ENCODE data around the gene PRSS38. TPM values are rescaled to one million over a fixed set of nuclear protein-coding genes. Genes with fewer than 3 reads are reported as not detected.

Gene PRSS38
- polyA plus RNA-seq, 4 donors, result 0.04 TPM; not detected in 3

GRCh38 chr1:227792216-227793078, 23.0 kb upstream of the PRSS38 start:
- DNase-seq (ENCODE audit: low read depth in 4 of 4, low spot score in 3 of 4), result no peak

DNA sequence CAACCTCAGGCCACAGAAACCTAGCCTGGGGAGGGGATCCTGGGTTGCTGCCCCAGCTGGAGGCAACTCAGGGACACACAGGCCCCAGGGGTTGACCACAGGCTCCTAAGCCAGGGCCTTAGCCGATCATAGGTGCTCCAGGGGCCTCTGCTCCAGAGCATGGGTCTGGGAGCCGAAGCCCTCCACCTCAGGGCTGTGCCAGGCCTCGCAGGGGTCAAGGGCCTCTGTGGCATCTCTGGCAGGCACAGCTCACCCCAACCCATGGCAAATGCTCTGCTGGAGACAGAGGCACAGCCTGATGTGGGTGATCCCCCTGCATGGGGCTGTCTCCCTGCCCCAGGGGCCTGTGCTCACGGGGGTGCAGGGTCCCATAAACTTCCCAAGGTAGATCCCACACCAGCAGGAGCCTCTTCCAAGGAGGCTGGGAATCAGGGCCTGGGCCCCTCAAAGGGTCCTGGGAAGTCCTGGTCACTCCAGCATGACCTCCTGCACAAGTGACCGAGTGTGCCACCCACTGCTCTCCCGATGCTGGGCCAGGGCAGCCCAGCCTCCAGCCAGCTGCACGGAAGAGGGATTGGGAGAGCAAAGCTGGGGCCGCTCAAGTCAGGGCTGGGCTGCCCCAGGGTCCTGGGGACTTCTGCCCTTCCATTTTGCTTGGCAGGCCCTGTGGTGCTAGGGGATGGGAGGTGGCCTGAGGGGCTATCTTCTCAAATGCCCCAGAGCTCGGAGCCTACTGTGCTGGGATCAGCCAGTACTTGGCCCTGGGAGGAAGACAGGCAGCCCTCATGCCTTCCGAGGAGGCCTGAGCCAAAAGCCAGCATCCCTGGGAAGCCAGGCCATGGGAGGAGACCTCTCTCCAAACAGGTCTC, 22.2 kb upstream of the PRSS38 start:
- no peak for DNase-seq (ENCODE audit: low read depth in 4 of 4, low spot score in 3 of 4)

GRCh38 chr1:227793948-227794816, 21.3 kb upstream of the PRSS38 start:
- DNase-seq (ENCODE audit: low read depth in 4 of 4, low spot score in 3 of 4), result no peak

- no peak for DNase-seq (ENCODE audit: low read depth in 4 of 4, low spot score in 3 of 4)
These were observed 20.7 kb upstream of the PRSS38 start for GRCh38 chr1:227794817-227795192.

GRCh38 chr1:227795732-227796131, 19.7 kb upstream of the PRSS38 start:
- DNase-seq (ENCODE audit: low read depth in 4 of 4, low spot score in 3 of 4), result no peak

- DNase-seq (ENCODE audit: low read depth in 4 of 4, low spot score in 3 of 4), result no peak
These were observed 19.0 kb upstream of the PRSS38 start for GRCh38 chr1:227796359-227796915.

GRCh38 chr1:227797144-227797543, 18.3 kb upstream of the PRSS38 start:
- no peak for DNase-seq (ENCODE audit: low read depth in 4 of 4, low spot score in 3 of 4)

DNA sequence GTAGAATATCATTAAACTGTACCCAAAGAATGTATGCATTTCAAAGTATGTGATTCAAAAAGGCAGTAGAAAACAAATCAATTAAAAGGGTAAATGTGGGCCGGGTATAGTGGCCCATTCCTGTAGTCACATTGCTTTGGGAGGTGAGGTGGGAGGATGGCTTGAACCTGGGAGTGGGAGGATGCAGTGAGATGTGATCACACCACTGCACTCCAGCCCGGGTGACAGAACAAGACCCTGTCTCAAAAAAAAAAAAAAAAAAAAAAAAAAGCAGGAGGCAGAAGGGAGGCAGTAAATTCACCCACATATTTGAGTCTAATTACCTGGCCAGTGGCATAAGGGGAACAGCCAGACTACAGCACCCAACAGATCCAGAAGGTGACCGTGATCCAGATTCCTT, 17.9 kb upstream of the PRSS38 start:
- no peak for DNase-seq (ENCODE audit: low read depth in 4 of 4, low spot score in 3 of 4)

DNA sequence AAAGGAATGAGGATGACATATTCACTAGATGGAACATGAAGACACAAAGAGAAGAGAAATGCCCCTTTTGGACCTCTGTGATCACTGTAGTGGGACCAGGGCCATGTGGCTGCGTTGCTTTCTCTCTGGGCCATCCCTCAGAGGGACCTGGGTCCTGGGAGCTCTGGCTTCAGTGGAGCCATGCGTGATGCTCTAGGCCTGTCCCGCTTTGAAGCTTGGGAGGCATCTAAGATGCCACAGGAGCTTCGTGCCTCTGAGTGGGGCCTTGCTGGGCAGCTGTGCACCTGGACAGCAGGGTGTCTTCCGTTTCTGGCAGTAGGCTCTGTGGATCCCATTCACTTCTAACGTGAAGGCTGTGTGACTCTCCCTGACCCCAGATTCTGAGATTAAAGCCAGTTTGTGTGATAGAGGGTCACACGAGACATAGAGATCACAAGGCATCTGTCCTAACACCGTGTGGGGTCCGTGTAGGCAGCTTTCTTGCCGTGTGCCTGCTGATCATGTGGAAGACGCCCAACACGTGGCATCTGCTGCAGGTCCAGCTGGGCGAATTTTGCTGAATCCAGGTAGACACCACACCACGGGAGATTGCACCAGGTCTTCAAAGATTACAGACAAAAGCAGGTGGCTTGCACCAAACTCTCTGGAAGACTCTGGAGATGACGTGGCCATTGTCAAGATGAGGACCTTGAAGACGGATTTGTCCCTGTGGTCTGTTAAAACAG, 17.2 kb upstream of the PRSS38 start:
- no peak for DNase-seq (ENCODE audit: low read depth in 4 of 4, low spot score in 3 of 4)

GRCh38 chr1:227799756-227800155, 15.7 kb upstream of the PRSS38 start:
- no peak for DNase-seq (ENCODE audit: low read depth in 4 of 4, low spot score in 3 of 4)

GRCh38 chr1:227803933-227804332, 11.5 kb upstream of the PRSS38 start:
- no peak for DNase-seq (ENCODE audit: low read depth in 4 of 4, low spot score in 3 of 4)

DNA sequence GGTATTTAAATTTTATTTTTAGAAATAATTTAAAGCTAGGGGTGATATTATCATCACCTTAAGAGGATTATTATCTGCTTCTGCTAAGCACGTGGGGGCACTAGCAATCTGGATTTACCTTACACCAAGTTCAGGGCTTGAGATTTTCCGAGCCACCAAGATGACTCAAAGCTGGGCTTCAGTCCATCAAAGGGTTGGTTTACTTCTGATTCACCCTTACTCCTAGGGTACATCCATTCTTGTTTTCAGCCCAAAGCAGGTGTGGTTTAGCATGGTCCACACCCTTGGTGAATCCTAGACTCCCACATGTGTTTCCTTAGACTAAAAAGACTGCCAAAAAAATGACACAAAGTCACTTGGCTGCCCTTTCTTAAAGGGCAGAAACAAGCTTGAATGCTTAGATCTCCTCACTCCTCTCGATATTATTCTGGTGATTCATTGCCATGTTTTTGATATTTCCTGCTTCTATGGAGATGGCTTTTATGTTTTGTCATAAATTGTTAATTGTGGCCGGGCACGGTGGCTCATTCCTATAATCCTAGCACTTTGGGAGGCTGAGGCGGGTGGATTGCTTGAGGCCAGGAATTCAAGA, 9.8 kb upstream of the PRSS38 start:
- no peak for DNase-seq (ENCODE audit: low read depth in 4 of 4, low spot score in 3 of 4)

DNA sequence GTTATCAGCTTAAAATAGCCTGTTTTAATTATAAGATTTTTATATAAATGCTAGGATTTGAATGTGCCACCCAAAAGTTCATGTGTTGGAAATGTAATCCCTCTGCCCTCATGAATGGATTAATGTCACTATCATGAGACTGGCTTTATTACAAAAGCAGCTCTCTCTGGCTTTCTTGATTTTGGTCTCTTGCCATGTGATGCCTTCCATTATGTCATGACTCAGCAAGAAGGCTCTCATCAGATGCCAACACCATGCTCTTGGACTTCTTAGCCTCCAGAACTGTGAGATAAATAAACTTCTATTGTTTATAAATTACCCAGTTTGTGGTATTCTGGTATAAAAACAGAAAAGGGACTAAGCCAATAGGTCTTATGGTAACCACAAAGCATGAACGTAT, 6.9 kb upstream of the PRSS38 start:
- no peak for DNase-seq (ENCODE audit: low read depth in 4 of 4, low spot score in 3 of 4)

DNA sequence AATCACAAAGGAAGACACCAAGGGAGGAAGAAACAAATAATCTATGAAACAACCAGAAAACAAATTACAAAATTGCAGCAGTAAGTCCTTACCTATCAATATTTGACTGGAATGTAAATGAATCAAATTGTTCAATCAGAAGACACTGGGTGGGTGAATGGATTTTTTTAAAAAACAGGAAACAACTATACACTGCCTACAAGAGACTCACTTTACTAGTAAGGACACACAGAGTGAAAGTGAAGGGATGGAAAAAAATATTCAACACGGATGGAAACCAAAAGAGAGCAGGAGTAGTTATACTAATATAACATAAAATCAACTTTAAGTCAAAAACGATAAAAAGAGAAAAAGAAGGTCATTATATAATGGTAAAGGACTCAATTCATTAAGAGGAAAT, 6.4 kb upstream of the PRSS38 start:
- DNase-seq (ENCODE audit: low read depth in 4 of 4, low spot score in 3 of 4), result no peak

DNA sequence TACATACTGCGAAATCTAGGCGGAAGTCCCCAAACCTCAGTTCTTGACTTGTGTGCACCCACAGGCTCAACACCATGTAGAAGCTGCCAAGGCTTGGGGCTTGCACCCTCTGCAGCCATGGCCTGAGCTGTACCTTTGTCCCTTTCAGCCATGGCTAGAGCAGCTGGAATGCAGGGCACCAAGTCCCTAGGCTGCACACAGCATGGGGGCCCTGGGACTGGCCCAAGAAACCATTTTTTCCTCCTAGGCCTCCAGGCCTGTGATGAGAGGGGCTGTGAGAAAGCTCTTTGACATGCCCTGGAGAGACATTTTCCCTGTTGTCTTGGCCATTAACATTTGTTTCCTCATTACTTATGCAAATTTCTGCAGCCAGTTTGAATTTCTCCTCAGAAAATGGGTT, 1.5 kb upstream of the PRSS38 start:
- DNase-seq (ENCODE audit: low read depth in 4 of 4, low spot score in 3 of 4), result no peak

DNA sequence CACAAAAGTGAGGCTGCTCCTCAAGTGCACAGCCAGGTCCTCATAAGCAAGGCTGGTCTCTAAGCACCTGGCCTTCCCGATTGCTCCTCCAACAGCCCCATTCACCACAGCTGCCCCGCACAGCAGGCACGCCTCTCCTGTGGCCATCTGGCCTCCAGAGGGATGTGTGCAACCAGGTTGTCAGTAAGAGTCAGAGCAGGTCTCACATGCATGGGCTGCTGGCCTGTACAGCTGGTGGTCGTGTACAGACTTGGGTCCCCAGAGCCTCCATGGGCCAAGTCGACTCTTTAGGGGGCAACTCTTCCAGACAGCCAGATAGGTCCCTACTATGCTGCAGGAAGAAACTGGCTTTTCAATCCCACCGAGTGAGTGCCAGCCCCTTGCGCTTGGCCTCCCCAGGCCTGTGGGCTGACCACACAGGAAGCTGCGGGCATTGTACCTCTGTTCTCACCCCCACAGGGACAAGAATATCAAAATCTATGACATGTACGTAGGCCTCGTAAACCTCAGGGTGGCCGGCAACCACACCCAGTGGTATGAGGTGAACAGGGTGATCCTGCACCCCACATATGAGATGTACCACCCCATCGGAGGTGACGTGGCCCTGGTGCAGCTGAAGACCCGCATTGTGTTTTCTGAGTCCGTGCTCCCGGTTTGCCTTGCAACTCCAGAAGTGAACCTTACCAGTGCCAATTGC, 1.4 kb downstream of the PRSS38 start:
- DNase-seq (ENCODE audit: low read depth in 4 of 4, low spot score in 3 of 4), result no peak

- DNase-seq (ENCODE audit: low read depth in 4 of 4, low spot score in 3 of 4), result no peak
These were observed 8.1 kb downstream of the PRSS38 start for GRCh38 chr1:227823537-227823936.

- no peak for DNase-seq (ENCODE audit: low read depth in 4 of 4, low spot score in 3 of 4)
These were observed 8.7 kb downstream of the PRSS38 start for GRCh38 chr1:227824204-227824603.

DNA sequence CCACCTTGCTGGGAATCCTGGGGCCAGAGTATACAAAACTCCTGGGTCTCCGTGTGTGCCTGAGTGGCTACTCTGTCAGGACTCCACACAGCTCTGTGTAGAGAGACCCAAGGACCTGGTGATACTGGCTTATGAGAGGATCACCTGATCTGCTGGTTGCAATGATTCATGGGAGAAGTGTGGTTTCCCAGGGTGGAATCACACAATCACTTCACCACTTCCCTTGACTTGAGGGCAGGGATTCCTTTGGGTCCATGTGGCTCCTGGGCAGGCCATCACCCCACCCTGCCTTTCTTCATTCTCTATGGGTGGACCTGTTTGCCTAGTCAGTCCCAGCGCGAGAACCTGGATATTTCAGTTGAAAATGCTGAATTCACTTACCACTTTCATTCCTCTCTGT, 13.3 kb downstream of the PRSS38 start:
- no peak for DNase-seq (ENCODE audit: low read depth in 4 of 4, low spot score in 3 of 4)
